ENCODE data around the gene ZMYND11. TPM values are rescaled to one million over a fixed set of nuclear protein-coding genes. Genes with fewer than 3 reads are reported as not detected.

The ZMYND11 gene
- total and polyA plus RNA-seq, 8 donors: 58.9 to 128 (median 119) TPM

GRCh38 chr10:282294-283139 lies 147.3 kb downstream of the ZMYND11 start:
- Histone ChIP-seq H3K4me1 (no peaks in the 10 kb centered on the region), H3K27me3 (no peaks in the 10 kb centered on the region), H3K36me3 (peaks cover 0 to 30% of the 10 kb centered on the region in 2 donors), H3K4me3 (no peak overlapping the region), H3K9me3 (no peaks in the 10 kb centered on the region), H3K27ac (no peak overlapping the region)
- ATAC-seq (no peak), DNase-seq (no peak)
- TF ChIP-seq CTCF (IDR thresholded peaks at IDR 0.05): no peak
- intact Hi-C loops (cut with DNase I): no loop called here

DNA sequence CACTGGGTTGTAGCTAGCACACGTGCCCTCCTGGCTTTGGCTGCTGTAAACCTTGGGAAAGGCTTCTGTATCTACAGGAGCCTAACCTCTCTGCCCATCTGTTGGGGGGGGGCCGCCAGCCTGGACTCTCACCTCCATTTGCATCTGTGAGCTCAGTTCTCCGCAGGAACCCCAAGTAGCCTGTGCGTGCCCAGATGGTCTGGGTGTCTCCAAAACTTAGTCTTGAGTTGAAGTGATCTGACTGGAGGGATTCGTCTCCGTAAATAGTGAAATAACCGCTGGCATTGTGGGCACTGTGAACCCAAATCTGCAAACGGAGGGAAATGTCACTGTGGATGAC lies 147.9 kb downstream of the ZMYND11 start:
- no peak for TF ChIP-seq CTCF (IDR thresholded peaks at IDR 0.05)
- Histone ChIP-seq H3K4me1 (no peaks in the 10 kb centered on the region), H3K27ac (no peak overlapping the region), H3K4me3 (no peak overlapping the region), H3K9me3 (no peaks in the 10 kb centered on the region), H3K36me3 (peaks cover 0 to 30% of the 10 kb centered on the region in 2 donors), H3K27me3 (no peaks in the 10 kb centered on the region)
- DNase-seq (no peak), ATAC-seq (no peak)
- intact Hi-C loops (cut with DNase I): no loop called here

DNA sequence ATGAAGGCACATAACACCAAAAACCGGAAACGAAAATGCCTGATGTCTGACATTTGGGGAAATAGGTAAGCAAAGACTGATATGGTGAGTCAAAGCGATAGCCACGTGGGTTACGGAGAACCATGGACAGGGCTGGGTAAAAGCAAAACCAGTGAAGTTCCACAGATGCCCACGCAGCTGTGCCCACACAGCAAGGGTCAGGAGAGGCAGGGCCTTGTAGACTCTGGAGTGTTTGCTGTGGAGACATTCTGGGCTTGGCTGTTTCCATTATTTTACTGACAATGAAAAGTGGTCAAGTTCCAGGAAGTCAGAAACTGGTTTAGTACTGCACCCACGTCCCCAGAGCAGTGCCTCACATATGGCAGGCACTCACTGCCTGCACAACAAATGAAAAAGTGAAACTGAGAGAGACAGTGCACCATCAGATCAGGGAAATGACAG lies 148.7 kb downstream of the ZMYND11 start:
- peaks cover 0 to 28% of the 10 kb centered on the region in 2 donors for H3K36me3 ChIP-seq
- TF ChIP-seq CTCF (IDR thresholded peaks at IDR 0.05): no peak
- no peak overlapping the region for H3K27ac ChIP-seq
- H3K27me3 ChIP-seq: no peaks in the 10 kb centered on the region
- ATAC-seq (no peak), DNase-seq (no peak)
- H3K9me3 ChIP-seq: no peaks in the 10 kb centered on the region
- intact Hi-C loops (cut with DNase I): no loop called here
- H3K4me1 ChIP-seq: no peaks in the 10 kb centered on the region
- H3K4me3 ChIP-seq: no peak overlapping the region

GRCh38 chr10:285216-285615 lies 150.0 kb downstream of the ZMYND11 start:
- peaks cover 0 to 23% of the 10 kb centered on the region in 2 donors for H3K36me3 ChIP-seq
- H3K4me1 ChIP-seq: no peaks in the 10 kb centered on the region
- intact Hi-C loops (cut with DNase I): no loop called here
- H3K9me3 ChIP-seq: no peaks in the 10 kb centered on the region
- H3K27ac ChIP-seq: no peak overlapping the region
- no peak for TF ChIP-seq CTCF (IDR thresholded peaks at IDR 0.05)
- no peaks in the 10 kb centered on the region for H3K27me3 ChIP-seq
- DNase-seq (no peak), ATAC-seq (no peak)
- no peak overlapping the region for H3K4me3 ChIP-seq

DNA sequence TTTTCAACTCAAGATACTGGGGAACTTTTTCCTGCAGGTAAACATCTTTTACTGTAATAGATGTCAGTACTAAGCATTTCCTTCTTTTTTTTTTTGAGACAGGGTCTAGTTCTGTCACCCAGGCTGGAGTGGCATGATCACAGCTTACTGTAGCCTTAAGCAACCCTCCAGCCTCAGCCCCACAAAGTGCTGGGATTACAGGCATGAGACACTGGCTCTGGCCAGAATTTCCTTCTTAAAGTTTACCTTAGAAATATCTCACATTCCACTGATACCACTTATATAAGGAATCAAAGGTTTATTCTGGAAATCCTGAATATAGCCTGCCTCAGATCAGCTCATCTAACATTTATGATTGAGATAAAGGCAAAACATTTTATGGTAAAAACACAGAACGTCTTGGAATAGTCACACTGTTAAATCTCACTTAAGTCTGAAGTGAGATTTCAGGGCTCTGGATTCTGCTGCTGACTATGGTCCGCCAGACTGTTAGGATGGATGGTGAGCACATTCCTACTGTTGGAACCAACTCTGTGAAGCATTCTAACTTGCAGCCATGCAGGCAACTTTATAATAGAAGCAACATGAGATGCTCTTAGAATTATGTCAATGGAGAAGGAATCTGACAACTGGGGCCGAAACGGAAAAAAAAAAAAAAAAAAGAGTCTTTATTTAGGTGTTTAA lies 151.9 kb downstream of the ZMYND11 start:
- Histone ChIP-seq H3K27me3 (no peaks in the 10 kb centered on the region), H3K9me3 (no peaks in the 10 kb centered on the region), H3K27ac (no peak overlapping the region), H3K36me3 (peaks cover 0 to 11% of the 10 kb centered on the region in 2 donors), H3K4me3 (no peak overlapping the region), H3K4me1 (no peaks in the 10 kb centered on the region)
- ATAC-seq (peak; percentile 33), DNase-seq (no peak)
- intact Hi-C loops (cut with DNase I): no loop called here
- TF ChIP-seq CTCF (IDR thresholded peaks at IDR 0.05): no peak

All from left lung (tissue), 10 donors.